ENCODE data around the gene ZNF775.

ZNF775 gene

GRCh38 chr7:150335108-150335773 is 43.9 kb upstream of the ZNF775 start:
- in situ Hi-C loops (cut with MboI; ENCODE audit: low sequenced_read_pairs, unreplicated experiment) = no loop called here
- no peak for TF ChIP-seq CTCF (IDR thresholded peaks at IDR 0.05; ENCODE audit: borderline replicate concordance, control extremely low read depth, extremely low read depth, insufficient read depth, missing control alignments)
- peak; percentile 25 for DNase-seq (ENCODE audit: low spot score)

DNA sequence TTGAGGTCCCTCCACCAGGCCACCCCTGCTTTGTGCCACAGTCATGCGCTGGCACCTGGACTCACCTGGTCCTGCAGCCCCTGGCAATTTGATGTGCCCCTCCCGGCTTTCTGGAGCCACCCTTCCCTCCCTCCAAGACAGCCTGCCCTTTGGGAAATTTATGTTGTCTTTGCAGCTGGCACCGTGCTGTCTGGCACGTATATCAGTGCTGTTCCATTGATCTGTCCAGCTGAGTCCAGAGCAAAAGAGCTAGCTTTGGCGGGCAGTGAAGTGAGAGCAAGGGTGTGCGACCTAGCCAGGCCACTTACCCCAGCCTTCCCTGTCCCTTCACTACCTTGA is 43.4 kb upstream of the ZNF775 start:
- DNase-seq (ENCODE audit: low spot score) = no peak
- no peak for TF ChIP-seq CTCF (IDR thresholded peaks at IDR 0.05; ENCODE audit: borderline replicate concordance, control extremely low read depth, extremely low read depth, insufficient read depth, missing control alignments)
- in situ Hi-C loops (cut with MboI; ENCODE audit: low sequenced_read_pairs, unreplicated experiment) = no loop called here

DNA sequence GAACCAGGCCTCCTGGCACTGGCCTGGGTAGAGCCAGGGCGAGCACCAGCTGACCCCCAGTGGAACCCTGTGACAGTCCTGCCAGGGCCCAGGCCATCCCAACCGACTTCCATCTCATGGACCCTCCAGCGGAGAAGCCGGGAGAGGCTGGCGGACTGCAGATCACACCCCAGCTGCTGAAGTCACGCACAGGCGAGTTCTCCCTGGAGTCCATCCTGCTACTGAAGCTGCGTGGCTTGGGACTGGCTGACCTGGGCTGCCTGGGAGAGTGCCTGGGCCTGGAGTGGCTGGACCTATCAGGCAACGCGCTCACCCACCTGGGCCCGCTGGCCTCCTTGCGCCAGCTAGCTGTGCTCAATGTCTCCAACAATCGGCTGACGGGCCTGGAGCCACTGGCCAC is 42.4 kb upstream of the ZNF775 start:
- no peak for TF ChIP-seq CTCF (IDR thresholded peaks at IDR 0.05; ENCODE audit: borderline replicate concordance, control extremely low read depth, extremely low read depth, insufficient read depth, missing control alignments)
- in situ Hi-C loops (cut with MboI; ENCODE audit: low sequenced_read_pairs, unreplicated experiment) = no loop called here
- DNase-seq (ENCODE audit: low spot score) = no peak

- DNase-seq (ENCODE audit: low spot score) = no peak
- TF ChIP-seq CTCF (IDR thresholded peaks at IDR 0.05; ENCODE audit: borderline replicate concordance, control extremely low read depth, extremely low read depth, insufficient read depth, missing control alignments) = no peak
- in situ Hi-C loops (cut with MboI; ENCODE audit: low sequenced_read_pairs, unreplicated experiment) = no loop called here
These were observed 42.0 kb upstream of the ZNF775 start for GRCh38 chr7:150337179-150337578.

GRCh38 chr7:150337659-150338081 is 41.5 kb upstream of the ZNF775 start:
- in situ Hi-C loops (cut with MboI; ENCODE audit: low sequenced_read_pairs, unreplicated experiment) = no loop called here
- TF ChIP-seq CTCF (IDR thresholded peaks at IDR 0.05; ENCODE audit: borderline replicate concordance, control extremely low read depth, extremely low read depth, insufficient read depth, missing control alignments) = no peak
- DNase-seq (ENCODE audit: low spot score) = no peak

DNA sequence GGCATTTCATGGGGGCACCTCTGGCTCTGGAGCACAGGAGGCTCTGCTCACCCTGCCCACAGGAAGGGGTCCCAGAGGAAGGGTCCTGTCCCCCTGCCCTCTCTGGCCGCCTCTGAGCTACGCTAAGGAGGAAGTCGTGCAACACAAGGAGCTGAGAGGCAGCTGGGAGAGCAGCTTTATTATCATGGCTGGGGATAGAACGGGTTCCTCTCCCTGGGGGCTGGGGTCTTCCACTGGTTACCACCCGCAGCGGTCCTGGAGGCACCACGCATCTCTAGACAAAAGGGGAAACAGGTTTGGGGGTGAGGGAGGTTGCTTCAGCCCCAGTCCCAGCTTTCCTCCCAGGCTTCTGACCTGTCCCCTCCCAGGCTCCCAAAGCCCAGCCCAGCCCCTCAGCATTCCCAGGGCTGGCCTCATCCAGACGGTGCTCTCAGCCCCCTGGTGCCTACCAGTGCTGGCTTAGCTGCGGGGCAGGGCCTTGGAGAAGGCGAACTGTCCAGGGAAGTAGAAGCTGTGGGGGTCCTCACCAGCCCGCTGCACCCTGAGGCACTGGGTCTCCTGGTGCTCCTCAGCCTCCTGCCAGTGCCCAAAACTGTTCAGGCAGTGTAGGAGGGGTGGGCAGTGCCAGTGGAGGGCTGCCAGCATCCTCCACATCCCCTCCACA is 40.8 kb upstream of the ZNF775 start:
- DNase-seq (ENCODE audit: low spot score) = no peak
- TF ChIP-seq CTCF (IDR thresholded peaks at IDR 0.05; ENCODE audit: borderline replicate concordance, control extremely low read depth, extremely low read depth, insufficient read depth, missing control alignments) = no peak
- in situ Hi-C loops (cut with MboI; ENCODE audit: low sequenced_read_pairs, unreplicated experiment) = no loop called here

All from GM13976 (cell line).